ENCODE results near the gene PUS10.
"Not testable (repeated sequence)": the region's sequence is repeated elsewhere in the genome, so short reads cannot be mapped to it uniquely, and the experiment has no call there.

Gene PUS10

GRCh38 chr2:61018798-61019197 is 743 bp upstream of the PUS10 start:
- no peak for DNase-seq (ENCODE audit: low read depth)
- peak overlapping the region; percentile 68 for H3K4me3 ChIP-seq (ENCODE audit: low read depth, low read length)
- no peak for TF ChIP-seq CTCF (IDR thresholded peaks at IDR 0.05; ENCODE audit: control insufficient read depth, extremely low read depth, insufficient read depth)

GRCh38 chr2:61018318-61018755 is 282 bp upstream of the PUS10 start:
- H3K4me3 ChIP-seq (ENCODE audit: low read depth, low read length): peak overlapping the region; percentile 68
- peak; percentile 15 for DNase-seq (ENCODE audit: low read depth)
- TF ChIP-seq CTCF (IDR thresholded peaks at IDR 0.05; ENCODE audit: control insufficient read depth, extremely low read depth, insufficient read depth): no peak

GRCh38 chr2:61017003-61017555 is 976 bp downstream of the PUS10 start:
- H3K4me3 ChIP-seq (ENCODE audit: low read depth, low read length): peak overlapping the region; percentile 68
- no peak for TF ChIP-seq CTCF (IDR thresholded peaks at IDR 0.05; ENCODE audit: control insufficient read depth, extremely low read depth, insufficient read depth)
- DNase-seq (ENCODE audit: low read depth): peak; percentile 68

GRCh38 chr2:61016392-61017002 is 1.6 kb downstream of the PUS10 start:
- no peak for TF ChIP-seq CTCF (IDR thresholded peaks at IDR 0.05; ENCODE audit: control insufficient read depth, extremely low read depth, insufficient read depth)
- peak; percentile 52 for DNase-seq (ENCODE audit: low read depth)

GRCh38 chr2:61015976-61016375 is 2.1 kb downstream of the PUS10 start:
- TF ChIP-seq CTCF (IDR thresholded peaks at IDR 0.05; ENCODE audit: control insufficient read depth, extremely low read depth, insufficient read depth): no peak
- DNase-seq (ENCODE audit: low read depth): peak; percentile 82

More at GRCh38 chr2:61016392-61017002, 1.6 kb downstream of the PUS10 start:
- peak overlapping the region; percentile 68 for H3K4me3 ChIP-seq (ENCODE audit: low read depth, low read length)

GRCh38 chr2:61014763-61015162 is 3.3 kb downstream of the PUS10 start:
- H3K4me3 ChIP-seq (ENCODE audit: low read depth, low read length): no peak overlapping the region
- no peak for DNase-seq (ENCODE audit: low read depth)
- no peak for TF ChIP-seq CTCF (IDR thresholded peaks at IDR 0.05; ENCODE audit: control insufficient read depth, extremely low read depth, insufficient read depth)

More at GRCh38 chr2:61015976-61016375, 2.1 kb downstream of the PUS10 start:
- H3K4me3 ChIP-seq (ENCODE audit: low read depth, low read length): peak overlapping the region; percentile 68

- no peak overlapping the region for H3K4me3 ChIP-seq (ENCODE audit: low read depth, low read length)
- TF ChIP-seq CTCF (IDR thresholded peaks at IDR 0.05; ENCODE audit: control insufficient read depth, extremely low read depth, insufficient read depth): no peak
- DNase-seq (ENCODE audit: low read depth): no peak
Observed at GRCh38 chr2:61013382-61013781, 4.7 kb downstream of the PUS10 start.

GRCh38 chr2:61012303-61012702 is 5.8 kb downstream of the PUS10 start:
- not testable (repeated sequence) for DNase-seq (ENCODE audit: low read depth)

More at GRCh38 chr2:61012303-61012702, 5.8 kb downstream of the PUS10 start:
- H3K4me3 ChIP-seq (ENCODE audit: low read depth, low read length): not testable (repeated sequence)

All from LNCaP clone FGC (cell line).